Mesodermal cell (in vitro differentiated cells): ENCODE measurements around the gene SEC61A1.

Source experiments
- H3K27ac ChIP-seq: 2 replicates; pipeline ENCODE4 v1.7.0; 2013; ENCODE audit warnings: mild to moderate bottlenecking, low read depth, low read length, moderate library complexity; ENCODE audit not compliant: severe bottlenecking
- H3K36me3 ChIP-seq: 2 replicates; pipeline ENCODE4 v1.7.1; 2013; ENCODE audit warnings: mild to moderate bottlenecking, low read length, moderate library complexity; ENCODE audit not compliant: control insufficient read depth, insufficient read depth
- H3K4me1 ChIP-seq: one replicate; pipeline ENCODE4 v1.7.1; 2013; ENCODE audit warnings: mild to moderate bottlenecking, low read length; ENCODE audit not compliant: insufficient read depth, control insufficient read depth, poor library complexity, severe bottlenecking
- H3K4me3 ChIP-seq: 2 replicates; pipeline ENCODE4 v1.7.0; 2013; ENCODE audit warnings: low read length, control low read depth, mild to moderate bottlenecking; ENCODE audit not compliant: insufficient read depth, poor library complexity, severe bottlenecking; ENCODE audit errors: extremely low read depth
- H3K9me3 ChIP-seq: 2 replicates; pipeline ENCODE4 v1.7.1; 2013; ENCODE audit warnings: mild to moderate bottlenecking, low read length, moderate library complexity; ENCODE audit not compliant: control insufficient read depth
- WGBS, 2 experiments: methylation state at CpG; one replicate each; pipeline ENCODE4 v1.1.5; 2013; ENCODE audit warnings: missing lambda C conversion rate in 2 of 2; ENCODE audit not compliant: insufficient coverage in 2 of 2; 5-methylcytosine and 5-hydroxymethylcytosine counted together

Gene SEC61A1

GRCh38 chr3:128077665-128078064 lies 25.4 kb downstream of the SEC61A1 start:
- Histone ChIP-seq H3K4me1 (peaks cover 14% of the 10 kb centered on the region), H3K9me3 (no peaks in the 10 kb centered on the region), H3K4me3 (no peak overlapping the region), H3K27ac (no peak overlapping the region), H3K36me3 (peaks cover 48% of the 10 kb centered on the region)
- 90 to 100% methylated on average over 1 of the region's 1 CpG for WGBS, 2 experiments

DNA sequence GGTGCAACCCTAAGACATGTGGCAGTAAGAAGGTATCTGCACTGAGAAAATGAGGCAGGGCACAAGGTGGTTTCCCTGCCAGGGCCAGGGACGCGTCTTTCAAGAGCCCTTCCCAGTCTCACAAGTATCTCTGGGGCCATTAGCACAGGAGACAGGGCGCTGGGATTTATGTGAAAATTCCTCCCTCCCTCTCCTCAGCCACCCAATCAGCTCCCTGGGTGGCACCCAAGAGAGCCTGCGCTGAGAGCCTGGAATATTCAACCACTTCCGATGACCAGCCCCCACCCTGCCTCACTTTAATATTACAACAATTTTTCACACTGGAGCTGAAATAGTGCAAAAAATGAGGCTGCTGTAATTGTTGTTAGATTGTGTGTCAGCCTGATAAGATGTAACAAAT lies 26.1 kb downstream of the SEC61A1 start:
- peaks cover 14% of the 10 kb centered on the region for H3K4me1 ChIP-seq
- peaks cover 46% of the 10 kb centered on the region for H3K36me3 ChIP-seq
- H3K9me3 ChIP-seq: no peaks in the 10 kb centered on the region
- WGBS, 2 experiments: 66 to 83% methylated on average over 3 to 4 of the region's 5 CpGs
- H3K4me3 ChIP-seq: no peak overlapping the region
- H3K27ac ChIP-seq: no peak overlapping the region

- WGBS, 2 experiments: 92 to 99% methylated on average over 8 of the region's 8 CpGs
- Histone ChIP-seq H3K36me3 (peaks cover 42% of the 10 kb centered on the region), H3K4me3 (no peak overlapping the region), H3K9me3 (no peaks in the 10 kb centered on the region), H3K4me1 (peaks cover 14% of the 10 kb centered on the region), H3K27ac (no peak overlapping the region)
Measured at GRCh38 chr3:128078875-128079274, 26.6 kb downstream of the SEC61A1 start.

DNA sequence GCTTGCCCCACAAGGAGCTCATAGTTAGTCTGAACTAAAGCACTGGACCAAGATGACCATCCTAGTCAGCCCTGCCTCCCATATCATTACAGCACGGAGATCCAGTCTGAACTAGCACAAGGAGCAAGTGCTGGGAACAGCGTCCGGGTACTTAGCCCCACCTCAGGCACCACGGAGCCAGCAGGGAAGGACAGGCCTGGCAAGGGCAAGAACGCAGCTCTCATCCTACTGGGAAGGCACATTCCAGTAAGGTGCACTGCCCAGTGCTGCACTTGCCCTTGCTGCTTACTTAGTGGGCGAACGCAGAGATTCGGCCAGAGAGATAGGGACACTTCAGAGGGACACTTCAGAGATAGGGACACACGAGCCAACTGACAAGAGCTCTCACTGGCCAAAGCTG lies 27.6 kb downstream of the SEC61A1 start:
- Histone ChIP-seq H3K4me3 (no peak overlapping the region), H3K36me3 (peaks cover 50% of the 10 kb centered on the region), H3K4me1 (peaks cover 14% of the 10 kb centered on the region), H3K27ac (no peak overlapping the region), H3K9me3 (no peaks in the 10 kb centered on the region)
- WGBS, 2 experiments: 85 to 97% methylated on average over 8 to 9 of the region's 9 CpGs

DNA sequence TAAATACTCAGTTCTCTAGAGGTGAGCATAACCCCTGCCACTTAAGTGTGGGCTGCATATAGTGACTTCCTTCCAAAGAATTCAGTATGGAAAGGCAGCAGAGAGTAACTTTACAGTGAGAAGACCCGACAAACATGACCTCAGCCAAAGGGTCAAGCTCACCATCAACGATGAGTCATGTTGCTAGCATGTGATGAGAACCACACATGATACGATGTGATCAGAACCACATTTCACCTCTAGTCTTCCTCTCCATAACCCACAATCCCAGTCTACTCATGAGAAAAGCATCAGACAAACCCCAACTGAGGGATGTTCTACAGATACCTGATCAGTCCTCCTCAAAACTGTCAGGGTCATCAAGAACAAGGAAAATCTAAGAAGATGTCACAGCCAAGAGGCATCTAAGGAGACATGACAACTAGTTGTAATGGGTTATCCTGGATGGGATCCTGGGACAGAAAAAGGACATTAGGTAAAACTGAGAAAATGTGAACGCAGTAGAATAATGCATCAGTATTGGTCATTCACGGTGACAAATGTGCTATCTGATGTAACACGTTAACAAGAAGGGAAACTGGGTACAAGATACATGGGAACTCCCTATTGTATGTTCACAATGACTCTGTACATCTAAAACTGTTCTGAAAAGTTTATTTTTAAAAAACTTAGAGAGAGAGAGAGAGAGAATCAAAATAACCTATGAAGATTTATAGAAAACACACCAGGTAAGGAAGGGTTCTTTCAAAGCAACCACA lies 28.3 kb downstream of the SEC61A1 start:
- H3K27ac ChIP-seq: no peak overlapping the region
- H3K4me3 ChIP-seq: no peak overlapping the region
- peaks cover 14% of the 10 kb centered on the region for H3K4me1 ChIP-seq
- no peaks in the 10 kb centered on the region for H3K9me3 ChIP-seq
- peaks cover 57% of the 10 kb centered on the region for H3K36me3 ChIP-seq
- 86 to 88% methylated on average over 4 to 6 of the region's 6 CpGs for WGBS, 2 experiments

- Histone ChIP-seq H3K9me3 (no peaks in the 10 kb centered on the region), H3K4me3 (no peak overlapping the region), H3K27ac (no peak overlapping the region), H3K4me1 (peaks cover 9% of the 10 kb centered on the region), H3K36me3 (peaks cover 64% of the 10 kb centered on the region)
- WGBS, 2 experiments: 93 to 97% methylated on average over 5 to 6 of the region's 6 CpGs
Measured at GRCh38 chr3:128081226-128081625, 29.0 kb downstream of the SEC61A1 start.

DNA sequence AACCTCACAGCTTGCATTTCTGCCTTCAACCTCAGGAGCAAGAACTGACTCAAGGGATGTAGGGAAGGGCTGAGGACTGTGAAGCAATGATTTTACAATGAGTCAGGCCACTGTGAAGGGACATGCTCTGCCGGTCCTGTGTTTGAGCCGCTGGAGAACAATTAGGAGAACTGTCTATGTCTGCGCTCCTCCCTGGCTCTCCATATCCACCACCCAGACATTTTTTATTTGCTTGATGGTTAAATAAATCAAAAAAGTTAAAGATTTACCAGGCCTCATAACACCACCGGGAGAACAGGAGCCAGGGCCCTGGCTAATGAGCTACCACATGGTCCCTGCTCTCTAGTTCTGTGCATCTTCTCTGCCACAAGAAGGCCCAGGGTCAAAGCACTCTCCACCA lies 29.6 kb downstream of the SEC61A1 start:
- 100% methylated on average over 1 to 3 of the region's 4 CpGs for WGBS, 2 experiments
- H3K27ac ChIP-seq: no peak overlapping the region
- peaks cover 7% of the 10 kb centered on the region for H3K4me1 ChIP-seq
- H3K4me3 ChIP-seq: no peak overlapping the region
- H3K9me3 ChIP-seq: no peaks in the 10 kb centered on the region
- H3K36me3 ChIP-seq: peaks cover 70% of the 10 kb centered on the region

DNA sequence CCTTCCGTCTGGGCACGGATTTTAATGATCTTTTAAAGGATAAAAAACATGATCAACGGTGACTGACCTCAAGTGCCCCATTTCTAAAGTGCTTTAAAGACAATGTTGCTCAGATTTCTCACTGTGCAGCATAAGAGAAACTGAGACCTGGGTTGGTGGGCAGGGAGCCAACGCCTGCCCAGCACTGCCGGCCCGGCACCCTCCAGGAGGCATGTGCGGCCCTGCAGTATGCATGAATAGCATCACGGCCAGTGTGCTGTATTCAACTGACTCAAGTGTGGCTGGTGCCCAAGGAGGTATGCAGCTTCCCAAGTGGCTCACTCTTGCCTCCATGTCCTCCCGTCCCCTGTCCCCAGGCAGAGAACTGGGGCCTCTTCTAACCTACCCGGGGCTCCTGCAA lies 30.3 kb downstream of the SEC61A1 start:
- no peaks in the 10 kb centered on the region for H3K9me3 ChIP-seq
- peaks cover 7% of the 10 kb centered on the region for H3K4me1 ChIP-seq
- H3K36me3 ChIP-seq: peaks cover 77% of the 10 kb centered on the region
- no peak overlapping the region for H3K4me3 ChIP-seq
- no peak overlapping the region for H3K27ac ChIP-seq
- WGBS, 2 experiments: 97 to 98% methylated on average over 8 to 9 of the region's 10 CpGs

GRCh38 chr3:128083396-128083795 lies 31.2 kb downstream of the SEC61A1 start:
- H3K4me3 ChIP-seq: no peak overlapping the region
- peaks cover 7% of the 10 kb centered on the region for H3K4me1 ChIP-seq
- no peaks in the 10 kb centered on the region for H3K9me3 ChIP-seq
- H3K27ac ChIP-seq: no peak overlapping the region
- WGBS, 2 experiments: 88 to 96% methylated on average over 9 of the region's 10 CpGs
- H3K36me3 ChIP-seq: peaks cover 79% of the 10 kb centered on the region

- no peaks in the 10 kb centered on the region for H3K9me3 ChIP-seq
- H3K27ac ChIP-seq: no peak overlapping the region
- WGBS, 2 experiments: 95 to 98% methylated on average over 4 to 6 of the region's 9 CpGs
- H3K4me1 ChIP-seq: peaks cover 7% of the 10 kb centered on the region
- peaks cover 72% of the 10 kb centered on the region for H3K36me3 ChIP-seq
- H3K4me3 ChIP-seq: no peak overlapping the region
Measured at GRCh38 chr3:128083980-128084674, 31.9 kb downstream of the SEC61A1 start.

DNA sequence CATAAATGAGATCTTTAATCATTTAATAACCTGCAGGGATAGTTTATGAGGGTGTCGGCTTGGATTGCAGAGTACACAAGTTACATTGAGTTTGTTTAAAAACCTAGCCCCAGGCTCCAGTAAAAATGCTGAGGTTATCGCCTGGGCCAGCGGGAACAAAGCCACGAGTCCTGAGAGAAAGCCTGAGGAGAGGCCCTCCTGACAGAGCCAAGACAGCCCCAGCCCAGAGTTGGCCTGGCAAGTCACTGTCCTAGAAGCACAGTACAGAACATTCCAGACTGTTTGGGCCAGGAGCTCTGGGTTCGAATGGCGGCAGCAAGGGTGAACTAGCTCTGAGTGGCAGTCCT lies 32.4 kb downstream of the SEC61A1 start:
- H3K27ac ChIP-seq: no peak overlapping the region
- H3K9me3 ChIP-seq: no peaks in the 10 kb centered on the region
- H3K4me1 ChIP-seq: peaks cover 7% of the 10 kb centered on the region
- peaks cover 68% of the 10 kb centered on the region for H3K36me3 ChIP-seq
- 88 to 91% methylated on average over 5 to 6 of the region's 6 CpGs for WGBS, 2 experiments
- H3K4me3 ChIP-seq: no peak overlapping the region
